ENCODE results near the gene CACNB4. TPM values are rescaled to one million over a fixed set of nuclear protein-coding genes. Genes with fewer than 3 reads are reported as not detected.

Gene CACNB4
- total RNA-seq, 2 donors from 2014 or later: 15.4 to 40.6 TPM

- WGBS: 77% methylated on average over 4 of the region's 4 CpGs
- intact Hi-C loops (cut with DNase I): no loop called here
These were observed 162.2 kb downstream of the CACNB4 start for GRCh38 chr2:151936626-151937025.

GRCh38 chr2:151933266-151933804, 165.5 kb downstream of the CACNB4 start:
- H3K4me3 ChIP-seq: no peak overlapping the region
- H3K27ac ChIP-seq: no peak overlapping the region
- H3K27me3 ChIP-seq (replicated peaks; ENCODE audit: insufficient read depth): no peaks in the 10 kb centered on the region
- TF ChIP-seq POLR2A (IDR thresholded peaks at IDR 0.05) (no peak), POLR2AphosphoS5 (IDR thresholded peaks at IDR 0.05) (no peak), CTCF (IDR thresholded peaks at IDR 0.05) (no peak)
- DNase-seq (ENCODE audit: low spot score): no peak
- no peaks in the 10 kb centered on the region for H3K4me1 ChIP-seq (replicated peaks)
- no peaks in the 10 kb centered on the region for H3K36me3 ChIP-seq
- no peaks in the 10 kb centered on the region for H3K9me3 ChIP-seq
- intact Hi-C loops (cut with DNase I): no loop called here

More at GRCh38 chr2:151936626-151937025, 162.2 kb downstream of the CACNB4 start:
- Histone ChIP-seq H3K27ac (no peak overlapping the region), H3K4me1 (replicated peaks) (no peaks in the 10 kb centered on the region), H3K36me3 (no peaks in the 10 kb centered on the region), H3K4me3 (no peak overlapping the region), H3K27me3 (replicated peaks; ENCODE audit: insufficient read depth) (no peaks in the 10 kb centered on the region), H3K9me3 (no peaks in the 10 kb centered on the region)
- DNase-seq (ENCODE audit: low spot score): no peak
- TF ChIP-seq POLR2AphosphoS5 (IDR thresholded peaks at IDR 0.05): no peak
- no peak for TF ChIP-seq POLR2A (IDR thresholded peaks at IDR 0.05)
- no peak for TF ChIP-seq CTCF (IDR thresholded peaks at IDR 0.05)

GRCh38 chr2:151931756-151932155, 167.1 kb downstream of the CACNB4 start:
- no peak for DNase-seq (ENCODE audit: low spot score)
- Histone ChIP-seq H3K9me3 (no peaks in the 10 kb centered on the region), H3K4me1 (replicated peaks) (no peaks in the 10 kb centered on the region), H3K4me3 (no peak overlapping the region), H3K36me3 (no peaks in the 10 kb centered on the region), H3K27me3 (replicated peaks; ENCODE audit: insufficient read depth) (no peaks in the 10 kb centered on the region), H3K27ac (no peak overlapping the region)
- intact Hi-C loops (cut with DNase I): no loop called here
- 98% methylated on average over 1 of the region's 1 CpG for WGBS
- TF ChIP-seq POLR2AphosphoS5 (IDR thresholded peaks at IDR 0.05) (no peak), CTCF (IDR thresholded peaks at IDR 0.05) (no peak), POLR2A (IDR thresholded peaks at IDR 0.05) (no peak)

- Histone ChIP-seq H3K27me3 (replicated peaks; ENCODE audit: insufficient read depth) (no peaks in the 10 kb centered on the region), H3K27ac (no peak overlapping the region), H3K4me3 (no peak overlapping the region), H3K4me1 (replicated peaks) (no peaks in the 10 kb centered on the region), H3K36me3 (no peaks in the 10 kb centered on the region), H3K9me3 (no peaks in the 10 kb centered on the region)
- intact Hi-C loops (cut with DNase I): no loop called here
- TF ChIP-seq POLR2A (IDR thresholded peaks at IDR 0.05) (no peak), CTCF (IDR thresholded peaks at IDR 0.05) (no peak), POLR2AphosphoS5 (IDR thresholded peaks at IDR 0.05) (no peak)
- DNase-seq (ENCODE audit: low spot score): no peak
- 45% methylated on average over 1 of the region's 1 CpG for WGBS
These were observed 167.7 kb downstream of the CACNB4 start for GRCh38 chr2:151931030-151931611.

GRCh38 chr2:151930042-151930441, 168.8 kb downstream of the CACNB4 start:
- no peak for DNase-seq (ENCODE audit: low spot score)
- H3K27me3 ChIP-seq (replicated peaks; ENCODE audit: insufficient read depth): no peaks in the 10 kb centered on the region
- no peaks in the 10 kb centered on the region for H3K9me3 ChIP-seq
- WGBS: 98% methylated on average over 2 of the region's 2 CpGs
- intact Hi-C loops (cut with DNase I): no loop called here
- TF ChIP-seq CTCF (IDR thresholded peaks at IDR 0.05): no peak
- no peak for TF ChIP-seq POLR2A (IDR thresholded peaks at IDR 0.05)
- H3K4me3 ChIP-seq: no peak overlapping the region
- H3K4me1 ChIP-seq (replicated peaks): no peaks in the 10 kb centered on the region
- H3K36me3 ChIP-seq: no peaks in the 10 kb centered on the region
- no peak overlapping the region for H3K27ac ChIP-seq

Data from prostate gland (tissue), 2 donors.